Lower leg skin (tissue), 3 donors: Measurements from ENCODE around the gene SLC39A12.

Experiments used
- POLR2A ChIP-seq, 2 donors: fragments of 450-650 bp; IDR thresholded peaks; one replicate each; pipeline ENCODE4 v1.6.1; 2016 to 2017; ENCODE audit warnings: antibody characterized with exemption in 2 of 2, mild to moderate bottlenecking in 1 of 2, moderate library complexity in 1 of 2
- TF ChIP-seq, protein P1 (sequence below), 3 donors: fragments of 450-650 bp; IDR thresholded peaks; one replicate each; pipeline ENCODE4 v1.5.1; 2016; ENCODE audit warnings: antibody characterized with exemption in 3 of 3, mild to moderate bottlenecking in 3 of 3, moderate library complexity in 2 of 3

DNA sequence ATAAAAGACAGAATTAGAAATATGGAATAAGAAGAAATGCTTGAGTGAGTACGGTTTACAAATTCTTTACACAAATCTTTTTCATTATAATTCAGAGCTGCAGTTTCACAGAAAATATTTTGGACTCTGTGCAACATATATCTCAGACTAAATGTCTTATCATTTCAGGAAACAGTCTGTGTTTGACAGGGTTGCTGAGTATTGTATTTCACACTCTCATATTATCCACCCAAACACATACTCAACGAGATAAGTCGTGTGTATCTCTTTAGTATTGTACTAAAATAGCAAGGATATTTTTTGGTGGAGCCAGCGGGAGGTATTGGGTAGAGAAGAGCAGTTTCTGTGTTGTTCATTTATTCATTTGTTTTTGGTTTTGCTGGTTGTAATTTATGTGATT, 39.0 kb upstream of the SLC39A12 start:
- TF ChIP-seq, protein P1, sequence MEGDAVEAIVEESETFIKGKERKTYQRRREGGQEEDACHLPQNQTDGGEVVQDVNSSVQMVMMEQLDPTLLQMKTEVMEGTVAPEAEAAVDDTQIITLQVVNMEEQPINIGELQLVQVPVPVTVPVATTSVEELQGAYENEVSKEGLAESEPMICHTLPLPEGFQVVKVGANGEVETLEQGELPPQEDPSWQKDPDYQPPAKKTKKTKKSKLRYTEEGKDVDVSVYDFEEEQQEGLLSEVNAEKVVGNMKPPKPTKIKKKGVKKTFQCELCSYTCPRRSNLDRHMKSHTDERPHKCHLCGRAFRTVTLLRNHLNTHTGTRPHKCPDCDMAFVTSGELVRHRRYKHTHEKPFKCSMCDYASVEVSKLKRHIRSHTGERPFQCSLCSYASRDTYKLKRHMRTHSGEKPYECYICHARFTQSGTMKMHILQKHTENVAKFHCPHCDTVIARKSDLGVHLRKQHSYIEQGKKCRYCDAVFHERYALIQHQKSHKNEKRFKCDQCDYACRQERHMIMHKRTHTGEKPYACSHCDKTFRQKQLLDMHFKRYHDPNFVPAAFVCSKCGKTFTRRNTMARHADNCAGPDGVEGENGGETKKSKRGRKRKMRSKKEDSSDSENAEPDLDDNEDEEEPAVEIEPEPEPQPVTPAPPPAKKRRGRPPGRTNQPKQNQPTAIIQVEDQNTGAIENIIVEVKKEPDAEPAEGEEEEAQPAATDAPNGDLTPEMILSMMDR (IDR thresholded peaks at IDR 0.05) = no peak
- no peak for TF ChIP-seq POLR2A (IDR thresholded peaks at IDR 0.05)
